HCT116 (cell line): ENCODE data around the gene C20orf144. TPM values are rescaled to one million over a fixed set of nuclear protein-coding genes. Genes with fewer than 3 reads are reported as not detected.

ENCODE experiments used
- ATAC-seq: fragments of 200-7000 bp; cut with Tn5 transposase; 2 replicates; pipeline ENCODE4 v1.9.1; 2020; ENCODE audit warnings: mild to moderate bottlenecking, moderate library complexity
- BruUV-seq: library from RNA; stranded (reverse); fragments of 400-500 nt; replicated peaks from 2 replicates; lab custom pipeline; 2021; lab: Mats Ljungman, UMichigan
- CTCF ChIA-PET: fragments of 300-600 bp; sonication (Branson Sonifier 250); formaldehyde crosslinking; loops from one replicate; lab custom pipeline; 2021; ENCODE audit warnings: antibody characterized with exemption; lab: Charles Lee
- POLR2A ChIA-PET: fragments of 300-600, 350-600 bp; sonication (Branson Sonifier 250); formaldehyde crosslinking; loops from one replicate; lab custom pipeline; 2021; ENCODE audit warnings: antibody characterized with exemption; lab: Charles Lee
- RAD21 ChIA-PET, 2 experiments: fragments of 300-600 bp; sonication (Branson Sonifier 250); formaldehyde crosslinking; loops; one replicate each; lab custom pipeline; 2023; ENCODE audit warnings: low total read pairs in 2 of 2; ENCODE audit not compliant: uncharacterized antibody in 2 of 2, unreplicated experiment in 2 of 2, low non-redundant PET in 1 of 2; lab: Charles Lee
- DNase-seq: peaks from one replicate; pipeline ENCODE4 v3.0.0-alpha.2; 2010; ENCODE audit warnings: low read depth, low spot score
- H2AFZ ChIP-seq: fragments of 200-600 bp; shearing (Covaris generic), sonication (generic); 2 replicates; pipeline ENCODE4 v1.6.1; 2017; ENCODE audit warnings: low read depth, mixed run types, mixed read lengths, antibody characterized with exemption, low read length; ENCODE audit not compliant: poor library complexity, severe bottlenecking
- H3K27ac ChIP-seq: 2 replicates; pipeline ENCODE4 v1.5.1; 2012; ENCODE audit warnings: low read depth, low read length
- H3K27me3 ChIP-seq: fragments of 200-600 bp; sonication (generic); 2 replicates; pipeline ENCODE4 v1.6.1; 2016; ENCODE audit warnings: mixed run types, low read length, mixed read lengths; ENCODE audit not compliant: insufficient read depth
- H3K36me3 ChIP-seq, 2 experiments: fragments of 200-500 bp in 1 of 2; fragments of 200-600 bp in 1 of 2; sonication (Bioruptor generic) in 1 of 2; sonication (generic) in 1 of 2; 2 replicates each; pipeline versions ENCODE4 v1.5.1 to v1.6.1; 2014 to 2016; ENCODE audit warnings: low read length in 2 of 2, inconsistent platforms in 1 of 2, mixed read lengths in 1 of 2, mixed run types in 1 of 2; ENCODE audit not compliant: insufficient read depth in 2 of 2, control insufficient read depth in 1 of 2
- H3K4me1 ChIP-seq, 2 experiments: fragments of 200-600 bp in 1 of 2; sonication (generic) in 1 of 2; 2 replicates each; pipeline versions ENCODE4 v1.5.1 to v1.6.1; 2012 to 2017; ENCODE audit warnings: low read length in 2 of 2, inconsistent platforms in 1 of 2, mild to moderate bottlenecking in 1 of 2, mixed read lengths in 1 of 2, mixed run types in 1 of 2, moderate library complexity in 1 of 2; ENCODE audit not compliant: insufficient read depth in 2 of 2, control insufficient read depth in 1 of 2
- H3K4me2 ChIP-seq: fragments of 200-600 bp; sonication (generic); 2 replicates; pipeline ENCODE4 v1.6.1; 2017; ENCODE audit warnings: mixed run types, low read length, mixed read lengths
- H3K4me3 ChIP-seq, 2 experiments: fragments of 200-600 bp in 1 of 2; sonication (generic) in 1 of 2; replicated peaks in 1 of 2; 2 replicates each; pipeline ENCODE4 v1.5.1; 2011 to 2016; ENCODE audit warnings: low read length in 2 of 2, control low read depth in 1 of 2, low read depth in 1 of 2, mild to moderate bottlenecking in 1 of 2, mixed read lengths in 1 of 2, mixed run types in 1 of 2
- H3K79me2 ChIP-seq: fragments of 200-600 bp; sonication (generic); 2 replicates; pipeline ENCODE4 v1.6.1; 2017; ENCODE audit warnings: mild to moderate bottlenecking, mixed run types, low read length, moderate library complexity, mixed read lengths; ENCODE audit not compliant: insufficient read depth
- H3K9ac ChIP-seq: fragments of 200-600 bp; sonication (generic); 2 replicates; pipeline ENCODE4 v1.6.1; 2016; ENCODE audit warnings: low read length, mixed read lengths
- H3K9me2 ChIP-seq: fragments of 200-600 bp; sonication (generic), shearing (Covaris generic); 2 replicates; pipeline ENCODE4 v1.6.1; 2017; ENCODE audit warnings: mixed run types, mild to moderate bottlenecking, moderate library complexity; ENCODE audit not compliant: insufficient read depth
- H3K9me3 ChIP-seq, 2 experiments: fragments of 200-500 bp in 1 of 2; fragments of 200-600 bp in 1 of 2; sonication (Bioruptor generic) in 1 of 2; sonication (generic) in 1 of 2; 2 replicates each; pipeline ENCODE4 v1.6.1; 2014 to 2017; ENCODE audit warnings: low read length in 2 of 2, mixed read lengths in 2 of 2, inconsistent platforms in 1 of 2, low read depth in 1 of 2, mild to moderate bottlenecking in 1 of 2, mixed run types in 1 of 2, moderate library complexity in 1 of 2; ENCODE audit not compliant: control insufficient read depth in 1 of 2, insufficient read depth in 1 of 2
- H4K20me1 ChIP-seq: fragments of 200-600 bp; sonication (generic), shearing (Covaris generic); 2 replicates; pipeline ENCODE4 v1.6.1; 2017; ENCODE audit warnings: mixed run types, mild to moderate bottlenecking, moderate library complexity; ENCODE audit not compliant: insufficient read depth
- ATF3 ChIP-seq: IDR thresholded peaks from 2 replicates; pipeline ENCODE4 v1.6.1; 2012
- CEBPB ChIP-seq: IDR thresholded peaks from 2 replicates; pipeline ENCODE4 v1.6.1; 2012; ENCODE audit warnings: low read depth
- CTCF ChIP-seq, 3 experiments: fragments of 200-600 bp in 1 of 3; sonication (generic) in 1 of 3; IDR thresholded peaks in 2 of 3; conservative IDR thresholded peaks in 1 of 3; 2 replicates each; pipeline ENCODE4 v1.5.1; 2012 to 2017; ENCODE audit warnings: low read depth in 2 of 3, low read length in 2 of 3, antibody characterized with exemption in 1 of 3, borderline replicate concordance in 1 of 3, control low read depth in 1 of 3, mild to moderate bottlenecking in 1 of 3, mixed read lengths in 1 of 3, mixed run types in 1 of 3, moderate library complexity in 1 of 3; ENCODE audit not compliant: insufficient read depth in 1 of 3
- EGR1 ChIP-seq: IDR thresholded peaks from 2 replicates; pipeline ENCODE4 v1.6.1; 2012; ENCODE audit warnings: low read depth
- EZH2 ChIP-seq: fragments of 200-600 bp; sonication (generic); IDR thresholded peaks from 2 replicates; pipeline ENCODE4 v1.6.1; 2017; ENCODE audit warnings: antibody characterized with exemption, mixed run types
- JUND ChIP-seq: IDR thresholded peaks from 2 replicates; pipeline ENCODE4 v1.6.1; 2012
- MAX ChIP-seq: IDR thresholded peaks from 2 replicates; pipeline ENCODE4 v1.6.1; 2012
- POLR2AphosphoS5 ChIP-seq: IDR thresholded peaks from 2 replicates; pipeline ENCODE4 v1.6.1; 2011; ENCODE audit warnings: mild to moderate bottlenecking, low read depth, low read length, moderate library complexity
- RAD21 ChIP-seq: IDR thresholded peaks from 2 replicates; pipeline ENCODE4 v1.6.1; 2012; ENCODE audit warnings: low read depth, mild to moderate bottlenecking
- REST ChIP-seq: IDR thresholded peaks from 2 replicates; pipeline ENCODE4 v1.6.1; 2012; ENCODE audit warnings: low read depth
- SIN3A ChIP-seq: IDR thresholded peaks from 2 replicates; pipeline ENCODE4 v1.6.1; 2012; ENCODE audit warnings: low read depth
- SP1 ChIP-seq: IDR thresholded peaks from 2 replicates; pipeline ENCODE4 v1.6.1; 2012; ENCODE audit warnings: low read depth
- TCF7L2 ChIP-seq: IDR thresholded peaks from 2 replicates; pipeline ENCODE4 v1.7.0; 2011; ENCODE audit warnings: borderline replicate concordance, inconsistent platforms; ENCODE audit not compliant: insufficient read depth, insufficient read length; ENCODE audit errors: extremely low read depth
- YY1 ChIP-seq: IDR thresholded peaks from 2 replicates; pipeline ENCODE4 v1.6.1; 2011; ENCODE audit warnings: low read length, low read depth, moderate library complexity, mild to moderate bottlenecking; ENCODE audit not compliant: insufficient replicate concordance; ENCODE audit errors: extremely low read depth
- ZBTB33 ChIP-seq: IDR thresholded peaks from 2 replicates; pipeline ENCODE4 v1.6.1; 2011; ENCODE audit warnings: mild to moderate bottlenecking, low read length, moderate library complexity; ENCODE audit not compliant: insufficient replicate concordance; ENCODE audit errors: extremely low read depth
- intact Hi-C: fragments of 100-400 bp; cut with micrococcal nuclease; formaldehyde crosslinking; loops from 2 replicates; pipeline ENCODE4 v1.10.0; 2022
- total RNA-seq: library from RNA; stranded (reverse); gene quantifications from one replicate; pipeline ENCODE4 v1.2.1, GENCODE V29; 2021; ENCODE audit not compliant: unreplicated experiment

The C20orf144 gene
- total RNA-seq, 1 experiment from 2014 or later = 0.37 TPM

- Histone ChIP-seq H3K27me3 (no peaks in the 10 kb centered on the region), H3K79me2 (peaks cover 6% of the 10 kb centered on the region; the same call in 1 of the 2 replicates), H3K9ac (no peak overlapping the region), H4K20me1 (no peaks in the 10 kb centered on the region), H2AFZ (no peak overlapping the region), H3K4me1 (peaks cover 0 to 21% of the 10 kb centered on the region in 2 experiments; a peak in 2 of 4 replicates), H3K36me3 (peaks cover 0 to 3% of the 10 kb centered on the region in 2 experiments; a peak in 1 of 4 replicates), H3K27ac (no peak overlapping the region), H3K4me3 (no peak overlapping the region), H3K9me2 (no peaks in the 10 kb centered on the region), H3K9me3 (no peaks in the 10 kb centered on the region), H3K4me2 (no peak overlapping the region)
- ChIA-PET CTCF (no interaction called here), RAD21 (no interaction called here), POLR2A (no interaction called here)
- no TSS peak for BruUV-seq
- DNase-seq (no peak), ATAC-seq (no peak)
- TF ChIP-seq TCF7L2 = no peak
- TF ChIP-seq MAX = no peak
- TF ChIP-seq ATF3 = no peak
- no peak for TF ChIP-seq JUND
- TF ChIP-seq YY1 = no peak
- TF ChIP-seq POLR2AphosphoS5 = no peak
- TF ChIP-seq CTCF (IDR thresholded peaks at IDR 0.05 in 2 of 3, conservative IDR thresholded peaks at IDR 0.05 in 1 of 3; ENCODE audit: borderline replicate concordance in 1 of 3, insufficient read depth in 1 of 3, low read depth in 2 of 3, low read length in 2 of 3) = no peak
- no peak for TF ChIP-seq ZBTB33
- TF ChIP-seq EGR1 = no peak
- no peak for TF ChIP-seq CEBPB
- TF ChIP-seq RAD21 = no peak
- no peak for TF ChIP-seq SIN3A
- no peak for TF ChIP-seq EZH2
- no peak for TF ChIP-seq SP1
- no peak for TF ChIP-seq REST
- intact Hi-C loops = loop anchor here (10.0 kb wide), 1 partner anchor 466 kb away; no protein-coding TSS in a partner anchor
These were observed 3.2 kb upstream of the C20orf144 start for GRCh38 chr20:33658929-33659328.
